Skin of body (tissue), 2 donors: ENCODE measurements around the gene PLEKHS1. TPM values are rescaled to one million over a fixed set of nuclear protein-coding genes. Genes with fewer than 3 reads are reported as not detected.
"Not testable (repeated sequence)": the region's sequence is repeated elsewhere in the genome, so short reads cannot be mapped to it uniquely, and the experiment has no call there.

Source experiments
- DNase-seq: peaks from one replicate; lab custom pipeline; 2025; lab: John Stamatoyannopoulos, UW
- total RNA-seq: library from RNA; depleted of rRNA; stranded (reverse); fragments of >200 nt; gene quantifications from one replicate; pipeline ENCODE4 v1.2.3, GENCODE V29; 2014

The PLEKHS1 gene
- total RNA-seq, 1 donor from 2014 or later: not detected

GRCh38 chr10:113740850-113741249 is 10.6 kb upstream of the PLEKHS1 start:
- DNase-seq: no peak

GRCh38 chr10:113742466-113742865 is 9.0 kb upstream of the PLEKHS1 start:
- no peak for DNase-seq

- no peak for DNase-seq
Measured at GRCh38 chr10:113743594-113743993, 7.9 kb upstream of the PLEKHS1 start.

- no peak for DNase-seq
Measured at GRCh38 chr10:113745374-113745773, 6.1 kb upstream of the PLEKHS1 start.

- no peak for DNase-seq
Measured at GRCh38 chr10:113746217-113746957, 5.1 kb upstream of the PLEKHS1 start.

GRCh38 chr10:113752553-113752952 is 1.1 kb downstream of the PLEKHS1 start:
- no peak for DNase-seq

GRCh38 chr10:113753020-113753692 is 1.7 kb downstream of the PLEKHS1 start:
- DNase-seq: no peak

GRCh38 chr10:113754125-113754524 is 2.6 kb downstream of the PLEKHS1 start:
- DNase-seq: no peak

GRCh38 chr10:113754768-113755167 is 3.3 kb downstream of the PLEKHS1 start:
- DNase-seq: no peak

- DNase-seq: no peak
Measured at GRCh38 chr10:113756940-113757543, 5.6 kb downstream of the PLEKHS1 start.

GRCh38 chr10:113762083-113762482 is 10.6 kb downstream of the PLEKHS1 start:
- no peak for DNase-seq

- DNase-seq: no peak
Measured at GRCh38 chr10:113764582-113764981, 13.1 kb downstream of the PLEKHS1 start.

- DNase-seq: no peak
Measured at GRCh38 chr10:113765910-113766309, 14.4 kb downstream of the PLEKHS1 start.

- DNase-seq: no peak
Measured at GRCh38 chr10:113767222-113767621, 15.7 kb downstream of the PLEKHS1 start.

GRCh38 chr10:113770346-113770745 is 18.9 kb downstream of the PLEKHS1 start:
- DNase-seq: no peak

GRCh38 chr10:113771131-113771530 is 19.6 kb downstream of the PLEKHS1 start:
- DNase-seq: not testable (repeated sequence)

GRCh38 chr10:113775686-113776294 is 24.3 kb downstream of the PLEKHS1 start:
- no peak for DNase-seq

GRCh38 chr10:113776553-113776952 is 25.1 kb downstream of the PLEKHS1 start:
- no peak for DNase-seq

- no peak for DNase-seq
Measured at GRCh38 chr10:113780681-113781250, 29.3 kb downstream of the PLEKHS1 start.

- DNase-seq: no peak
Measured at GRCh38 chr10:113782367-113782766, 30.9 kb downstream of the PLEKHS1 start.

GRCh38 chr10:113782986-113783704 is 31.7 kb downstream of the PLEKHS1 start:
- no peak for DNase-seq
